Activated effector memory CD4-positive, alpha-beta T cell treated with Interleukin-2 at 50 U/mL for 16 hours (primary cell): ENCODE measurements around the gene KDM8.

Experiments
- DNase-seq: peaks from one replicate; pipeline ENCODE4 v3.0.0-alpha.2; 2020

The KDM8 gene

GRCh38 chr16:27232901-27233625, 29.7 kb downstream of the KDM8 start:
- no peak for DNase-seq

GRCh38 chr16:27233731-27234130, 30.4 kb downstream of the KDM8 start:
- no peak for DNase-seq

GRCh38 chr16:27234171-27234570, 30.8 kb downstream of the KDM8 start:
- no peak for DNase-seq

- no peak for DNase-seq
Observed at GRCh38 chr16:27234603-27235002, 31.3 kb downstream of the KDM8 start.

- peak; percentile 91 for DNase-seq
Observed at GRCh38 chr16:27235055-27235937, 32.0 kb downstream of the KDM8 start.

- no peak for DNase-seq
Observed at GRCh38 chr16:27235938-27236245, 32.6 kb downstream of the KDM8 start.

- DNase-seq: no peak
Observed at GRCh38 chr16:27236635-27237218, 33.4 kb downstream of the KDM8 start.

- peak; percentile 55 for DNase-seq
Observed at GRCh38 chr16:27237219-27238015, 34.1 kb downstream of the KDM8 start.

- DNase-seq: no peak
Observed at GRCh38 chr16:27238016-27238587, 34.8 kb downstream of the KDM8 start.

GRCh38 chr16:27238591-27238990, 35.3 kb downstream of the KDM8 start:
- no peak for DNase-seq

GRCh38 chr16:27239026-27239425, 35.7 kb downstream of the KDM8 start:
- DNase-seq: no peak

GRCh38 chr16:27239906-27240655, 36.8 kb downstream of the KDM8 start:
- no peak for DNase-seq

GRCh38 chr16:27240948-27241531, 37.7 kb downstream of the KDM8 start:
- no peak for DNase-seq

GRCh38 chr16:27241658-27242057, 38.3 kb downstream of the KDM8 start:
- DNase-seq: no peak

GRCh38 chr16:27242398-27242797, 39.1 kb downstream of the KDM8 start:
- DNase-seq: no peak

- DNase-seq: no peak
Observed at GRCh38 chr16:27242868-27243590, 39.7 kb downstream of the KDM8 start.

- no peak for DNase-seq
Observed at GRCh38 chr16:27243725-27244362, 40.5 kb downstream of the KDM8 start.

GRCh38 chr16:27244363-27244755, 41.0 kb downstream of the KDM8 start:
- no peak for DNase-seq

- no peak for DNase-seq
Observed at GRCh38 chr16:27245276-27246172, 42.2 kb downstream of the KDM8 start.
